Testis (tissue), 3 donors: ENCODE measurements around the gene RRAD. TPM values are rescaled to one million over a fixed set of nuclear protein-coding genes. Genes with fewer than 3 reads are reported as not detected.
A peak's percentile ranks its signal among the peaks of the same experiment; 100 is the strongest.

Experiments used
- DNase-seq: peaks from one replicate; pipeline ENCODE4 v3.0.0-alpha.2; 2019
- H3K27ac ChIP-seq, 2 donors: fragments of 200-600 bp; sonication (generic); one replicate each; pipeline ENCODE4 v1.5.1; 2019
- H3K27me3 ChIP-seq: fragments of 200-600 bp; sonication (generic); one replicate; pipeline ENCODE4 v1.5.1; 2019
- H3K36me3 ChIP-seq: fragments of 200-600 bp; sonication (generic); one replicate; pipeline ENCODE4 v1.5.1; 2017; ENCODE audit warnings: low read depth; ENCODE audit errors: missing control alignments
- H3K4me1 ChIP-seq: fragments of 200-600 bp; sonication (generic); one replicate; pipeline ENCODE4 v1.5.1; 2019
- H3K4me3 ChIP-seq, 2 donors: fragments of 200-600 bp; sonication (generic); one replicate each; pipeline ENCODE4 v1.5.1; 2017 to 2019
- H3K9me3 ChIP-seq: fragments of 200-600 bp; sonication (generic); one replicate; pipeline ENCODE4 v1.5.1; 2017
- POLR2A ChIP-seq: fragments of 450-650 bp; IDR thresholded peaks from one replicate; pipeline ENCODE4 v1.6.1; 2017; ENCODE audit warnings: antibody characterized with exemption, mild to moderate bottlenecking, moderate library complexity
- WGBS, 2 donors: methylation state at CpG; one replicate each; pipeline ENCODE4 v1.1.5; 2018; 5-methylcytosine and 5-hydroxymethylcytosine counted together
- intact Hi-C: fragments of 100-400 bp; cut with DNase I; formaldehyde crosslinking; loops from one replicate; pipeline ENCODE4 v1.15.1; 2023; ENCODE audit warnings: low total_unique reads
- polyA plus RNA-seq: library from polyadenylated mRNA; stranded (reverse); fragments of 350-450 nt; fragmentation: Illumina TruSeq; extraction: RNeasy Lipid Tissue Mini Kit (QIAGEN cat#74804); gene quantifications from one replicate; pipeline ENCODE4 v1.2.3, GENCODE V29; 2014; ENCODE audit warnings: low read depth, low replicate concordance; ENCODE audit not compliant: insufficient read depth
- total RNA-seq, 2 donors: library from RNA; depleted of rRNA; stranded (reverse); fragments of >200 nt; gene quantifications; one replicate each; pipeline ENCODE4 v1.2.3, GENCODE V29; 2016
- TF ChIP-seq, protein P1 (sequence below), 3 experiments: fragments of 450-650 bp in 2 of 3; fragments of 200-600 bp in 1 of 3; sonication (generic) in 1 of 3; IDR thresholded peaks; one replicate each; pipeline ENCODE4 v1.5.1; 2016 to 2019; ENCODE audit warnings: antibody characterized with exemption in 3 of 3, mild to moderate bottlenecking in 2 of 3, moderate library complexity in 1 of 3

The RRAD gene
- total and polyA plus RNA-seq, 3 donors from 2014 or later: 9.1 to 19.4 (median 12.4) TPM

DNA sequence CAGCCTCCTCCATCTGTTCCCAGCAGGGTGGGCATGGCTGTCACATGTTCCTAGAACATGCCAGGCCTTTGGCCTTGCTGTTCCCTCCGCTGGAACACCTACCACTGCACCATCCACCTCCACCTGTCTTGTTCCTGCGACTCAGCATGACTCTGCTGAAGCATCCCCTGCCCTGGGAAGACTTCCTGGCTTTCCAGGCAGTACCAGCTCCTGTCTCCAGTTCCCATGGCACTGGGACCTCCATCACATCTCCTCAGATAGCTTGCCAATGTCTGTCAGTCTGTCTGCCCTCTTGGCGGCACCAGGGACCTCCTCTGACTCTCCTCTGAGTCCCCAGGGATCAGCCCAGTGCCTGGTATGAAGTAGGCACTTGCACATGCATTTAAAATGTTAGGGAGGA, 29.3 kb downstream of the RRAD start:
- peaks cover 32% of the 10 kb centered on the region for H3K4me1 ChIP-seq
- no peak overlapping the region for H3K4me3 ChIP-seq
- DNase-seq: no peak
- no peaks in the 10 kb centered on the region for H3K36me3 ChIP-seq
- intact Hi-C loops: no loop called here
- H3K9me3 ChIP-seq: no peaks in the 10 kb centered on the region
- no peak overlapping the region for H3K27ac ChIP-seq
- TF ChIP-seq POLR2A: no peak
- TF ChIP-seq, protein P1, sequence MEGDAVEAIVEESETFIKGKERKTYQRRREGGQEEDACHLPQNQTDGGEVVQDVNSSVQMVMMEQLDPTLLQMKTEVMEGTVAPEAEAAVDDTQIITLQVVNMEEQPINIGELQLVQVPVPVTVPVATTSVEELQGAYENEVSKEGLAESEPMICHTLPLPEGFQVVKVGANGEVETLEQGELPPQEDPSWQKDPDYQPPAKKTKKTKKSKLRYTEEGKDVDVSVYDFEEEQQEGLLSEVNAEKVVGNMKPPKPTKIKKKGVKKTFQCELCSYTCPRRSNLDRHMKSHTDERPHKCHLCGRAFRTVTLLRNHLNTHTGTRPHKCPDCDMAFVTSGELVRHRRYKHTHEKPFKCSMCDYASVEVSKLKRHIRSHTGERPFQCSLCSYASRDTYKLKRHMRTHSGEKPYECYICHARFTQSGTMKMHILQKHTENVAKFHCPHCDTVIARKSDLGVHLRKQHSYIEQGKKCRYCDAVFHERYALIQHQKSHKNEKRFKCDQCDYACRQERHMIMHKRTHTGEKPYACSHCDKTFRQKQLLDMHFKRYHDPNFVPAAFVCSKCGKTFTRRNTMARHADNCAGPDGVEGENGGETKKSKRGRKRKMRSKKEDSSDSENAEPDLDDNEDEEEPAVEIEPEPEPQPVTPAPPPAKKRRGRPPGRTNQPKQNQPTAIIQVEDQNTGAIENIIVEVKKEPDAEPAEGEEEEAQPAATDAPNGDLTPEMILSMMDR (IDR thresholded peaks at IDR 0.05): no peak
- WGBS, 2 donors: 100% methylated on average over 3 of the region's 3 CpGs
- H3K27me3 ChIP-seq: no peaks in the 10 kb centered on the region

DNA sequence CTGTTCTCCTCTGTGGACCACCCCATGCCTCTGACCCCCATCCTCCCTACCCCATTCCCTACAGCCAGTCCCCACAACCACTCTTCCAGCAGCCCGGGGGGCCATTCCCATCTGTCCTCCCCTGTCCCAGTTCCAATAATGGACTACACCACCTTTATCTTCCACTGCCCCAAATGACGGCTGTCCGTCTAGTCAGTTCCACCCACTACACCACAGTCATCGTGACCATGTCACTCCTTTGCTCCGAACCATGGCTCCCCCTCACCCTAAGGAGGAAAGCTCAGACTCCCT, 29.7 kb downstream of the RRAD start:
- H3K27ac ChIP-seq: no peak overlapping the region
- no peak for TF ChIP-seq POLR2A
- TF ChIP-seq, protein P1 (IDR thresholded peaks at IDR 0.05): no peak
- H3K4me3 ChIP-seq: no peak overlapping the region
- no peak for DNase-seq
- intact Hi-C loops: no loop called here
- H3K36me3 ChIP-seq: no peaks in the 10 kb centered on the region
- no peaks in the 10 kb centered on the region for H3K9me3 ChIP-seq
- no peaks in the 10 kb centered on the region for H3K27me3 ChIP-seq
- peaks cover 29% of the 10 kb centered on the region for H3K4me1 ChIP-seq
- 74 to 87% methylated on average over 5 of the region's 5 CpGs for WGBS, 2 donors

DNA sequence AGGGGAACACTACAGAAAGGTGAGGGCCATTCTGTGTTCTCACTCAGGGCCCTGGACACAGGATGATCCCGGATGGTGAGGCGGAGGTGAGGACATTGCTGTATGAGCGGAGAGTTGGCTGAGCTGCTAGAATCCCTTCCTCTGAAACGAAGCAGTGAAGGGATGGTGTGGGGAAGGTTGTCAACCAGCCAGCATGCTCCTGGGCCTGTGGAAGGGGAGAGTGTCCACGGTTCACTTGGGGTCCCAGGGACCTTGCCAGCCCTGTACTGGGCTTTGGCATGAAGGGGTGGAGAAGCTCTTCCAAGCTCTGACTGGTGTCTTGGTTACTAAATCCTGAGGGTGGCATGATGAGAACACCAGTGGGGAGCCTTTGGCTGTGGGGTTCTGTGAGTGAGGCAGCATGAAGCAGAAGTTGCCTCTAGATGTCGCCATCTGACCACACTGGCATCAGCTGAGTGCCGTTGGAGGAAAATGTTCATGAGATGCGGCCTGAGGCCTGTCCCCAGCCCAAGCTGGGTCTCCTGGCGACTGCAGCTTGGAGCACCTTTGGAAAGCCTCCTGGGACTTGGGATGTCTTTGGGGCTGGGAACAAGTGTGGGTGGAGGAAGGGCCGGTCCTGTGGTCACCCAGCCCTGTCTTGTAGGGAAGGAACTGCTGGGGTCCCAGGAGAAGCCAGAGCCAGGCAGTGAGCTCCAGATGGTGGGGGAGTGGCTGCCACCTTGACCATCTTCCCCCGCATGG, 30.2 kb downstream of the RRAD start:
- intact Hi-C loops: no loop called here
- no peaks in the 10 kb centered on the region for H3K9me3 ChIP-seq
- no peak overlapping the region for H3K27ac ChIP-seq
- H3K4me3 ChIP-seq: no peak overlapping the region
- TF ChIP-seq, protein P1 (IDR thresholded peaks at IDR 0.05): peak; percentile 56 to 73 (median 57)
- no peak for TF ChIP-seq POLR2A
- 42 to 63% methylated on average over 9 to 11 of the region's 11 CpGs for WGBS, 2 donors
- peak; percentile 81 for DNase-seq
- no peaks in the 10 kb centered on the region for H3K27me3 ChIP-seq
- peaks cover 24% of the 10 kb centered on the region for H3K4me1 ChIP-seq
- no peaks in the 10 kb centered on the region for H3K36me3 ChIP-seq

DNA sequence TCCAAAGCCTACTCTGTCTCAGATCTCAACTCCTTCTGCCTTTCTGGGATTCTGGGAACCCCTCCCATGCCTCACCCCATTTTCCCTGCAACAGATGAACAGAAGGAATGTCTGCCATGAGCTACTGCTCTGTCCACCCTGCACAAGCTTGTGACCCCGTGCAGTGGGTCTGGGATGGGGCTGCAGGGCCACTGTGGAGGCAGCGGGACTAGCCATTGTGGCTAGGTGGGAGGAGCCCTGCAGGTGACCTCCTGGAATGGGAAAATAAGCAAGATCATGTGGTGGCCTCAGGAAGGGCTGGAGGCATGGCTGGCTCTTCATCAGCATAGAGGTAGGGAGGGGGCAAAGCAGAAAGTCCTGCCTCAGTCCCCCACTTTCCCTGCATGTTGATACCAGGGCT, 31.3 kb downstream of the RRAD start:
- TF ChIP-seq, protein P1 (IDR thresholded peaks at IDR 0.05): no peak
- no peak for TF ChIP-seq POLR2A
- H3K36me3 ChIP-seq: no peaks in the 10 kb centered on the region
- H3K27ac ChIP-seq: no peak overlapping the region
- intact Hi-C loops: no loop called here
- peaks cover 13% of the 10 kb centered on the region for H3K4me1 ChIP-seq
- H3K9me3 ChIP-seq: no peaks in the 10 kb centered on the region
- DNase-seq: no peak
- WGBS, 2 donors: 88 to 90% methylated on average over 2 of the region's 2 CpGs
- no peaks in the 10 kb centered on the region for H3K27me3 ChIP-seq
- H3K4me3 ChIP-seq: no peak overlapping the region

DNA sequence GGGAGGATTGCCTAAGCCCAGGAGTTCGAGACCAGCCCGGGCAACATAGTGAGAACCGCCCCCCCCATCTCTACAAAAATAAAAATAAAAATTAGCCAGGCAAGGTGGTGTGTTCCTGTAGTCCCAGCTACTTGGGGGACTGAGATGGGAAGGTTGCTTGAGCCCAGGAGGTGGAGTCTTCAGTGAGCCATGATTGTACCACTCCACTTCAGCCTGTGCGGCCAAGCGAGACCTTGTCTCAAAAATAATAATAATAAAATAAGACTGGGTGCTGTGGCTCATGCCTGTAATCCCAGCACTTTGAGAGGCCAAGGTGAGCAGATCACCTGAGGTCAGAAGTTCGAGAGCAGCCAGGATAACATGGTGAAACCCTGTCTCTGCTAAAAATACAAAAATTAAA, 33.5 kb downstream of the RRAD start:
- TF ChIP-seq, protein P1 (IDR thresholded peaks at IDR 0.05): no peak
- no peak for TF ChIP-seq POLR2A
- Histone ChIP-seq H3K27ac (no peak overlapping the region), H3K9me3 (no peaks in the 10 kb centered on the region), H3K36me3 (no peaks in the 10 kb centered on the region), H3K4me1 (no peaks in the 10 kb centered on the region), H3K4me3 (no peak overlapping the region), H3K27me3 (no peaks in the 10 kb centered on the region)
- intact Hi-C loops: no loop called here
- DNase-seq: no peak
- 94 to 100% methylated on average over 6 of the region's 6 CpGs for WGBS, 2 donors
